HepG2 (cell line): Measurements from ENCODE around the gene SCYL1. TPM values are rescaled to one million over a fixed set of nuclear protein-coding genes. Genes with fewer than 3 reads are reported as not detected.

Experiments
- BCL3 ChIP-seq: sonication (generic); formaldehyde crosslinking; IDR thresholded peaks from 2 replicates; pipeline ENCODE4 v1.5.1; 2020; ENCODE audit warnings: mild to moderate bottlenecking, missing genetic modification reagents, moderate library complexity
- BCL6 ChIP-seq: IDR thresholded peaks from 2 replicates; pipeline ENCODE4 v1.6.1; 2016; ENCODE audit warnings: missing genetic modification reagents, missing compliant biosample characterization
- ETS1 ChIP-seq: sonication (generic); formaldehyde crosslinking; IDR thresholded peaks from 2 replicates; pipeline ENCODE4 v1.4.0; 2020; ENCODE audit warnings: missing genetic modification reagents
- FOXP1 ChIP-seq, 2 experiments: fragments of 450-650 bp in 1 of 2; IDR thresholded peaks; 2 replicates each; pipeline ENCODE4 v1.6.1; 2017 to 2018; ENCODE audit warnings: antibody characterized with exemption in 1 of 2
- GPBP1L1 ChIP-seq: sonication (generic); formaldehyde crosslinking; IDR thresholded peaks from 2 replicates; pipeline ENCODE4 v1.5.0; 2020; ENCODE audit warnings: mild to moderate bottlenecking, missing genetic modification reagents
- MAF1 ChIP-seq: sonication (generic); formaldehyde crosslinking; IDR thresholded peaks from 2 replicates; pipeline ENCODE4 v1.5.0; 2020; ENCODE audit warnings: missing genetic modification reagents, borderline replicate concordance
- MIER2 ChIP-seq: IDR thresholded peaks from 2 replicates; pipeline ENCODE4 v1.6.1; 2016; ENCODE audit warnings: missing biosample characterization, missing genetic modification reagents
- PHF21A ChIP-seq: sonication (generic); formaldehyde crosslinking; IDR thresholded peaks from 2 replicates; pipeline ENCODE4 v1.5.0; 2020; ENCODE audit warnings: mild to moderate bottlenecking, missing genetic modification reagents
- PLRG1 ChIP-seq: fragments of 450-650 bp; conservative IDR thresholded peaks from 2 replicates; pipeline ENCODE4 v1.6.1; 2016
- RARA ChIP-seq: IDR thresholded peaks from 2 replicates; pipeline ENCODE4 v1.6.1; 2016; ENCODE audit warnings: missing genetic modification reagents, missing compliant biosample characterization
- RFX1 ChIP-seq: fragments of 450-650 bp; IDR thresholded peaks from 2 replicates; pipeline ENCODE4 v1.6.1; 2017
- RXRA ChIP-seq: sonication (generic); formaldehyde crosslinking; IDR thresholded peaks from 2 replicates; pipeline ENCODE4 v1.5.1; 2020; ENCODE audit warnings: missing genetic modification reagents
- TEAD3 ChIP-seq: optimal IDR thresholded peaks from 2 replicates; pipeline ENCODE3; 2016; ENCODE audit warnings: borderline replicate concordance
- ZFP91 ChIP-seq: sonication (generic); formaldehyde crosslinking; IDR thresholded peaks from 2 replicates; pipeline ENCODE4 v1.9.0; 2022; ENCODE audit warnings: missing genetic modification reagents, mild to moderate bottlenecking, borderline replicate concordance
- ZKSCAN1 ChIP-seq: fragments of 150-350 bp; IDR thresholded peaks from 2 replicates; pipeline ENCODE4 v1.6.1; 2014; ENCODE audit warnings: low read length
- ZMYM4 ChIP-seq: sonication (generic); formaldehyde crosslinking; IDR thresholded peaks from 2 replicates; pipeline ENCODE4 v1.8.1; 2023; ENCODE audit warnings: mild to moderate bottlenecking, missing genetic modification reagents
- ZNF337 ChIP-seq: sonication (generic); formaldehyde crosslinking; IDR thresholded peaks from 2 replicates; pipeline ENCODE4 v1.5.1; 2020; ENCODE audit warnings: missing genetic modification reagents, low read depth, mild to moderate bottlenecking, borderline replicate concordance
- ZNF558 ChIP-seq: sonication (generic); formaldehyde crosslinking; IDR thresholded peaks from 2 replicates; pipeline ENCODE4 v1.9.0; 2022; ENCODE audit warnings: mild to moderate bottlenecking, missing genetic modification reagents, borderline replicate concordance
- ZNF589 ChIP-seq: sonication (generic); formaldehyde crosslinking; conservative IDR thresholded peaks from 2 replicates; pipeline ENCODE4 v1.8.0; 2022; ENCODE audit warnings: mild to moderate bottlenecking, moderate library complexity, missing genetic modification reagents
- ZNF639 ChIP-seq: conservative IDR thresholded peaks from 2 replicates; pipeline ENCODE4 v1.6.1; 2018; ENCODE audit warnings: missing genetic modification reagents
- ZNF691 ChIP-seq: sonication (generic); formaldehyde crosslinking; IDR thresholded peaks from 2 replicates; pipeline ENCODE4 v1.4.0; 2020; ENCODE audit warnings: missing genetic modification reagents, low read depth, mild to moderate bottlenecking, borderline replicate concordance
- polyA plus RNA-seq, 8 experiments: library from polyadenylated mRNA; depleted of rRNA in 3 of 8; stranded (reverse) in 7 of 8; unstranded in 1 of 8; fragments of >200 nt; fragmentation: Illumina TruSeq in 4 of 8; extraction: Trizol in 4 of 8; gene quantifications; 2 replicates each; pipeline versions ENCODE4 v1.2.1 to v1.2.3, GENCODE V29; 2011 to 2016; ENCODE audit warnings: low read depth in 4 of 8, missing spikeins in 1 of 8, mixed read lengths in 1 of 8; ENCODE audit not compliant: insufficient read depth in 1 of 8
- total RNA-seq, 5 experiments: library from RNA; depleted of rRNA; stranded (reverse); fragments of >200 nt; fragmentation: Illumina TruSeq; extraction: Trizol; gene quantifications; 2 replicates each; pipeline ENCODE4 v1.2.3, GENCODE V29; 2016; ENCODE audit warnings: low read depth in 1 of 5

SCYL1 gene
- total and polyA plus RNA-seq, 2 of the 13 experiments (the other 11 are each of a cell fraction or from before 2014, with no cell fraction given) = 65.9 to 103 TPM

GRCh38 chr11:65574109-65574810 is 49.4 kb downstream of the SCYL1 start (continued):
- peak; percentile 74; the same call in 1 of the 2 replicates for TF ChIP-seq ZNF639 (CRISPR knock-in tag)
- TF ChIP-seq BCL3 = no peak
- TF ChIP-seq RFX1 = no peak
- no peak for TF ChIP-seq ZFP91 (CRISPR knock-in tag)
- TF ChIP-seq MAF1 (CRISPR knock-in tag) = no peak
- no peak for TF ChIP-seq FOXP1 (IDR thresholded peaks at IDR 0.05)
- no peak for TF ChIP-seq FOXP1 (CRISPR knock-in tag; IDR thresholded peaks at IDR 0.05)
- TF ChIP-seq BCL6 (CRISPR knock-in tag) = no peak
- TF ChIP-seq ZNF337 (CRISPR knock-in tag) = no peak
- TF ChIP-seq ZNF691 (CRISPR knock-in tag) = peak; percentile 57; the same call in 1 of the 2 replicates
- no peak for TF ChIP-seq ETS1 (CRISPR knock-in tag)
- peak; percentile 45; the same call in 1 of the 2 replicates for TF ChIP-seq ZMYM4 (CRISPR knock-in tag)
- no peak for TF ChIP-seq ZNF558 (CRISPR knock-in tag)
- TF ChIP-seq RARA (CRISPR knock-in tag) = no peak
- TF ChIP-seq PHF21A (CRISPR knock-in tag) = no peak
- no peak for TF ChIP-seq GPBP1L1 (CRISPR knock-in tag)
- TF ChIP-seq MIER2 (CRISPR knock-in tag) = no peak
- TF ChIP-seq TEAD3 (CRISPR knock-in tag) = no peak
- peak; percentile 58; the same call in 1 of the 2 replicates for TF ChIP-seq RXRA
- no peak for TF ChIP-seq ZKSCAN1
- no peak for TF ChIP-seq PLRG1
- no peak for TF ChIP-seq ZNF589 (CRISPR knock-in tag)
